Heart right ventricle (tissue), 16 donors: Measurements from ENCODE around the gene TEX2. TPM values are rescaled to one million over a fixed set of nuclear protein-coding genes. Genes with fewer than 3 reads are reported as not detected.
A peak's percentile ranks its signal among the peaks of the same experiment; 100 is the strongest.
"Not testable (repeated sequence)": the region's sequence is repeated elsewhere in the genome, so short reads cannot be mapped to it uniquely, and the experiment has no call there.

Source experiments
- ATAC-seq, 8 donors: fragments of 200-7000 bp; cut with Tn5 transposase; one replicate each; pipeline ENCODE4 v1.9.1; 2020; ENCODE audit warnings: mild to moderate bottlenecking in 8 of 8, moderate library complexity in 8 of 8, moderate number of reproducible peaks in 1 of 8
- DNase-seq, 2 donors: peaks; one replicate each; pipeline ENCODE4 v3.0.0-alpha.2; 2020
- H3K27ac ChIP-seq, 10 donors: fragments of 200-600 bp; sonication (generic) in 2 of 10; one replicate each; pipeline versions ENCODE4 v1.5.0 to v1.8.0; 2020 to 2022; ENCODE audit warnings: mild to moderate bottlenecking in 3 of 10
- H3K27me3 ChIP-seq, 7 donors: fragments of 200-600 bp; one replicate each; pipeline ENCODE4 v1.8.0; 2021 to 2022; ENCODE audit warnings: mild to moderate bottlenecking in 2 of 7
- H3K36me3 ChIP-seq, 9 donors: fragments of 200-600 bp; sonication (generic) in 1 of 9; one replicate each; pipeline versions ENCODE4 v1.5.0 to v1.8.0; 2020 to 2022; ENCODE audit warnings: mild to moderate bottlenecking in 2 of 9
- H3K4me1 ChIP-seq, 9 donors: fragments of 200-600 bp; sonication (generic) in 1 of 9; one replicate each; pipeline versions ENCODE4 v1.5.0 to v1.8.0; 2020 to 2022; ENCODE audit warnings: mild to moderate bottlenecking in 4 of 9
- H3K4me3 ChIP-seq, 10 donors: fragments of 200-600 bp; sonication (generic) in 2 of 10; one replicate each; pipeline versions ENCODE4 v1.5.0 to v1.8.0; 2020 to 2022; ENCODE audit warnings: mild to moderate bottlenecking in 7 of 10, moderate library complexity in 2 of 10
- H3K9me3 ChIP-seq, 11 donors: fragments of 200-600 bp in 10 of 11; sonication (generic) in 2 of 11; one replicate each; pipeline versions ENCODE4 v1.5.0 to v1.8.0; 2013 to 2022; ENCODE audit warnings: mild to moderate bottlenecking in 2 of 11, control low read depth in 1 of 11, moderate library complexity in 1 of 11
- WGBS, 2 donors: extraction: QIAGEN DNeasy Blood & Tissue Kit; methylation state at CpG; one replicate each; pipeline ENCODE4 v1.1.7; 2013; ENCODE audit warnings: inconsistent platforms in 1 of 2; 5-methylcytosine and 5-hydroxymethylcytosine counted together
- intact Hi-C, 10 donors: fragments of 100-400 bp; cut with DNase I; formaldehyde crosslinking; loops; one replicate each; pipeline versions ENCODE4 v1.11.1 to v1.14.2; 2022
- polyA plus RNA-seq, 2 donors: library from polyadenylated mRNA; stranded (reverse); fragments of 200-250 nt; gene quantifications; one replicate each; pipeline ENCODE4 v1.2.3, GENCODE V29; 2013
- total RNA-seq, 10 donors: library from RNA; stranded (reverse); fragmentation: NEBNext Ultra II Directional in 3 of 10; extraction: Animal tissue kit (Norgen Biotek cat#: 25700) in 3 of 10; gene quantifications; one replicate each; pipeline versions ENCODE4 v1.2.1 to v1.2.4, GENCODE V29; 2021 to 2023
- TF ChIP-seq, protein P1 (sequence below), 9 donors: fragments of 200-600 bp; sonication (generic) in 2 of 9; IDR thresholded peaks; one replicate each; pipeline versions ENCODE4 v1.5.0 to v1.8.0; 2021 to 2022; ENCODE audit warnings: antibody characterized with exemption in 9 of 9, mild to moderate bottlenecking in 5 of 9, moderate library complexity in 1 of 9
- donor health status: Arrhythmogenic right ventricular cardiomyopathy.
- donor health status: ischemic (EF 13 %, LVEDD 7.1; RV severe dilation, severe dysfunction).
- donor health status: healthy with polysubstance abuse.
- donor health status: DM: no; HTN: yes; CAD: no.
- donor health status: DM: no; HTN: no; CAD: no.
- donor health status: ischemic (EF 25% LVEDD 6.9; RV normal size, moderate dysfunction).
- donor health status: ischemic (EF 25% LVEDD 5.7; RV mildly dilated, moderate dysfunction).
- donor health status: healthy.
- donor health status: DM: yes; HTN: yes; CAD: no.
- donor health status: Ischemic cardiomyopathy.
- donor health status: ischemic (EF 35%, LVEDD 5.7; RV mildly dilated, moderate dysfunction).
- donor health status: nonischemic (EF 11% LVEDD 7.7; RV severe dilation, severe dysfunction).
- donor health status: DM: yes; HTN: yes; CAD: no.
- donor health status: PGD.
- donor health status: ischemic (EF 29% LVEDD 5.4; RV normal size, mild dysfunction).
- donor health status: nonischemic (EF 23%, LVEDD 6.1; RV moderate dilation, normal function).

The TEX2 gene
- total and polyA plus RNA-seq, 12 donors, result 15.9 to 60.5 (median 54.5) TPM

DNA sequence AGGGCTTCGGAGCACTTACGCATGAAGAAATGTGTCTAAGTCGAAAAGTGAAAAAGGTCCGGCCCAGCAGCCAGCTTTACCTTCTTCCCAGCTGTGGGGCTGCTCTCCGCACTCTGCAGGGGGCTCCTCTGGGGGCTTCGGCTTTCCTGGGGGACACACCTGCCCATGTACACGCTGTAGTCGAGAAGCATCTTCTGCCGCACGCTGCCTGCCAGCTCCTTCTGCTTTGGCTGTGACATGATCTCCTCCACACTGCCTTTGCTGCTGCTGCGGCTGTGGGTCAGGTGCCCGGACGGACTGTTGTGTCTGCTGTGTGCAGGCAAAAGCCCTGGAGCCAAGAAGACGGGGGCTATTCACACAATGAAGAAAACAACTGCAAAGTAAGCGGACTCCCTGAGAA, 75.0 kb downstream of the TEX2 start:
- Histone ChIP-seq H3K4me1 (peaks cover 0 to 39% (median 28%) of the 10 kb centered on the region in 9 donors), H3K9me3 (no peaks in the 10 kb centered on the region), H3K27me3 (no peaks in the 10 kb centered on the region), H3K27ac (no peak overlapping the region), H3K4me3 (no peak overlapping the region), H3K36me3 (peaks cover 0 to 44% (median 11%) of the 10 kb centered on the region in 9 donors)
- DNase-seq, result no peak
- TF ChIP-seq, protein P1, sequence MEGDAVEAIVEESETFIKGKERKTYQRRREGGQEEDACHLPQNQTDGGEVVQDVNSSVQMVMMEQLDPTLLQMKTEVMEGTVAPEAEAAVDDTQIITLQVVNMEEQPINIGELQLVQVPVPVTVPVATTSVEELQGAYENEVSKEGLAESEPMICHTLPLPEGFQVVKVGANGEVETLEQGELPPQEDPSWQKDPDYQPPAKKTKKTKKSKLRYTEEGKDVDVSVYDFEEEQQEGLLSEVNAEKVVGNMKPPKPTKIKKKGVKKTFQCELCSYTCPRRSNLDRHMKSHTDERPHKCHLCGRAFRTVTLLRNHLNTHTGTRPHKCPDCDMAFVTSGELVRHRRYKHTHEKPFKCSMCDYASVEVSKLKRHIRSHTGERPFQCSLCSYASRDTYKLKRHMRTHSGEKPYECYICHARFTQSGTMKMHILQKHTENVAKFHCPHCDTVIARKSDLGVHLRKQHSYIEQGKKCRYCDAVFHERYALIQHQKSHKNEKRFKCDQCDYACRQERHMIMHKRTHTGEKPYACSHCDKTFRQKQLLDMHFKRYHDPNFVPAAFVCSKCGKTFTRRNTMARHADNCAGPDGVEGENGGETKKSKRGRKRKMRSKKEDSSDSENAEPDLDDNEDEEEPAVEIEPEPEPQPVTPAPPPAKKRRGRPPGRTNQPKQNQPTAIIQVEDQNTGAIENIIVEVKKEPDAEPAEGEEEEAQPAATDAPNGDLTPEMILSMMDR (IDR thresholded peaks at IDR 0.05), result no peak
- no peak for ATAC-seq
- 97% methylated on average over 15 of the region's 15 CpGs for WGBS, 2 donors
- intact Hi-C loops, result no loop called here

DNA sequence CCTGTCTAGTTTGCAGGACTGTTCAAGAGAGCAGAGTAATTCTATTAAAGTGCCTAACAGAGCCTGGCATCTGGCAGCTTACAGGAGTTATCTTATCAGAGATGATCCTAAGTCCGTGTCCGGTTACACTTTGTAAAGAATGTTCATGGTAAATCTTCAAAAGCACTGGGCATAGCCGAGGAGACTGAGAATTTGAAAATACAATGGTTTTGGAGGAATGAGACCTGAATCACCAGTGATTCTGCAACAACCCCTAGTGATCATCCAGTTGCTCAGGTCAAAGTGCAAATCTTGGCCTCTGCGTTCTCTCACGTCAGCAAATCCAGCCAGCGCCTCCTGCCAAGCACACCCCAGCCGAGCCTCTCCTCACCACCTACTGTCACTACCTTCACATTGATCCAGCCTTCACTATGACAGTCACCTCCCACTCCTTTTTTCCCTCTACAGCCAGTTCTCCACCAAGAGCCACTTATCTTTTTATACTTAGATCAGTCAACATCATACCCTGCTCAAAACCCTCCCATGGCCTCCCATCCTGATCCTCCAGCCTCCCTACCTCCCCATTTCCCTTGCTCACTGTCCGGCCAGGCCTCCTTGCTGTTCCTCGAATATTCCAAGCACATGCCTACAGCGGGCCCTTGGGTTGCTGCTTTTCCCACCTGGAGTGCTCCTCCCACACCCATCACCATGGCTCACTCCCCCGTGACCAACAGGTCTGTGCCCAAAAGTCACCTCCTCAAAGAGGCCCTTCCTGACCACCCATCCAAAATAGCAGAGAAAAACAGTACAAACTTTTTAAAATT, 75.8 kb downstream of the TEX2 start:
- Histone ChIP-seq H3K27me3 (no peaks in the 10 kb centered on the region), H3K4me1 (peaks cover 0 to 47% (median 27%) of the 10 kb centered on the region in 9 donors), H3K27ac (no peak overlapping the region), H3K4me3 (no peak overlapping the region), H3K36me3 (peaks cover 0 to 38% (median 6%) of the 10 kb centered on the region in 9 donors), H3K9me3 (no peaks in the 10 kb centered on the region)
- WGBS, 2 donors, result 79 to 83% methylated on average over 11 of the region's 11 CpGs
- TF ChIP-seq, protein P1 (IDR thresholded peaks at IDR 0.05), result no peak
- DNase-seq (no peak), ATAC-seq (no peak)
- intact Hi-C loops, result no loop called here

DNA sequence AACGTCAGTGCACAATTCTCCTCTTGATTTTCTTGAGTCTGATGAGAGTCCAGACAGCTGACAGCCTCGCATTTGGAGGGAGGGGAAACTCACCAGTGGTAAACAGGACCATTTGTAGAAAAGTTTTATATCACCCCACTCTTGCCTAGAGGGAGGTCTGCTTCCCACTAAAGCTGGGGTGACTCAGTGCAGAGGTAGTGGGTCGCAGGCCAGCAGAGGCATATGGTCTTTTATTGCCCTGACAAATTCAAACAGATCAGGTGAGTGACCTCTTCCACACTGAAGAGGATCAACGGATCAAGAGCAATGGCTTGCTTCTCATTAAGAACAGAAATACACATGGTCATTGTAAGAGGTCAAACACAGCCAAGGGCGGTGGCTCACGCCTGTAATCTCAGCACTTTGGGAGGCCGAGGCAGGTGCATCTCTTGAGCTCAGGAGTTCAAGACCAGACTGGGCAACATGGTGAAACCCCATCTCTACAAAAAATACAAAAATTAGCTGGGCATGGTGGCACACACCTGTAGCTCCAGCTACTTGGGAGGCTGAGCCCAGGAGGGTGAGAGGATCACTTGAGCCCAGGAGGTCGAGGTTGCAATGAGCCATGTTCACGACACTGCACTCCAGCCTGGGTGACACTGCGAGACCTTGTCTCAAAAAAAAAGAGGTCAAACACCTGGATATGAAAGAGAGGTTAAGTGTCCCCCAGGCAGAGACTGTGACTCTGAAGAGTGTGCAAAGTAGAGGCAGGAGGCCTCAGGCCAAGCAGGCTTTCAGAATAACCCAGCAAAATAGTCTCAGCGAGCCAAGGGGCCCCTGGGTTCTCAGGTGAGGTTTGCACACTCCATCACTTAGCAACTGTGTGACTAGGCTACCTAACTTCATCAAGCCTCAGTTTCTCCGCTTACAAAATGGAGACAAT, 76.6 kb downstream of the TEX2 start:
- TF ChIP-seq, protein P1 (IDR thresholded peaks at IDR 0.05), result no peak
- H3K4me3 ChIP-seq, result no peak overlapping the region
- H3K27ac ChIP-seq, result peak overlapping the region in 1 of 10 donors; percentile 15
- no peaks in the 10 kb centered on the region for H3K9me3 ChIP-seq
- H3K4me1 ChIP-seq, result peaks cover 0 to 50% (median 27%) of the 10 kb centered on the region in 9 donors
- peaks cover 0 to 33% (median 6%) of the 10 kb centered on the region in 9 donors for H3K36me3 ChIP-seq
- 96% methylated on average over 12 of the region's 12 CpGs for WGBS, 2 donors
- no peak for DNase-seq
- intact Hi-C loops, result no loop called here
- no peak for ATAC-seq
- H3K27me3 ChIP-seq, result no peaks in the 10 kb centered on the region

DNA sequence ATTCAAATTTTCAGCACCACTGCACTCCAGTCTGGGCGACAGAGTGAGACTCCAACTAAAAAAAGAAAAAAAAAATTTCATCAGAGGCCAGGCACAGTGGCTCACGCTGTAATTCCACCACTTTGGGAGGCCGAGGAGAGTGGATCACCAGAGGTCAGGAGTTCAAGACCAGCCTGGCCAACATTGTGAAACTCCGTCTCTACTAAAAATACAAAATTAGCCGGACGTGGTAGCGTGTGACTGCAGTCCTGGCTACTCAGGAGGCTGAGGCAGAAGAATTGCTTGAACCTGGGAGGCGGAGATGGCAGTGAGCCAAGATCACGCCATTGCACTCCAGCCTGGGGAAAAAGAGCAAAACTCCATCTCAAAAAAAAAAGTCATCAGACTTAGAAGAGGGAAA, 77.5 kb downstream of the TEX2 start:
- intact Hi-C loops, H3K9me3 ChIP-seq, H3K4me3 ChIP-seq, H3K27me3 ChIP-seq: not testable (repeated sequence)
- 45 to 46% methylated on average over 9 of the region's 9 CpGs for WGBS, 2 donors
- Histone ChIP-seq H3K36me3 (peaks cover 0 to 33% (median 6%) of the 10 kb centered on the region in 9 donors), H3K27ac (peak overlapping the region in 1 of 10 donors; percentile 15), H3K4me1 (peaks cover 0 to 50% (median 21%) of the 10 kb centered on the region in 9 donors)
- ATAC-seq, result peak in 3 of 8 donors; percentile 29 to 43 (median 37)
- peak in 1 of 2 donors; percentile 39 for DNase-seq
